HG02840 (cell line): Measurements from ENCODE around the gene TSPAN3.
A peak's percentile ranks its signal among the peaks of the same experiment; 100 is the strongest.

Experiments
- ATAC-seq: cut with Tn5 transposase; IDR thresholded peaks from one replicate; pipeline ENCODE4 v1.9.1; 2021; ENCODE audit warnings: mild to moderate bottlenecking, moderate library complexity, moderate number of reproducible peaks; ENCODE audit not compliant: unreplicated experiment, low FRiP score

The TSPAN3 gene

GRCh38 chr15:77012868-77013267 lies 58.0 kb downstream of the TSPAN3 start:
- ATAC-seq = no peak

GRCh38 chr15:77012117-77012712 lies 58.7 kb downstream of the TSPAN3 start:
- ATAC-seq = no peak

GRCh38 chr15:77010857-77011256 lies 60.1 kb downstream of the TSPAN3 start:
- ATAC-seq = no peak

- ATAC-seq = no peak
Observed at GRCh38 chr15:77010312-77010686, 60.6 kb downstream of the TSPAN3 start.

- no peak for ATAC-seq
Observed at GRCh38 chr15:77009646-77010311, 61.1 kb downstream of the TSPAN3 start.

DNA sequence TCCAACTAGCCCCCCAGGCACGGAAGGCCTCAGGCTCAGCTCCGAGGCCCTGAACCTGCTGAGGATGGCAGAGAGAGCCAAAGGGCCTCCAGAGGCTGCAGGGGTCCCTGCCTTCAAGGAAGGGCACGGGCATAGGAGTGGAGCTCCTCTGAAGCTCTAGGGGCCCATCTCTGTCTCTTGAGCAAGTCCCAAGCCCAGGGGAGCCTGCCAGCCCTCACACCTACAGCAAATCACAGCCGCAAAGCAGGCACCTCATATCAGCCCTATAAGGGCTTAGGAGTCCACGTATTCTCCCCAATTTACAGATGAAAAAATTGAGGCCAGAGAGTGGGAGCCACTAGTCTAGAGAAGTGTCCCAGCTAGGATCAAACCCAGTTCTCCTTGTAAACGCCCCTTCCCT lies 61.7 kb downstream of the TSPAN3 start:
- no peak for ATAC-seq

GRCh38 chr15:77004189-77004588 lies 66.7 kb downstream of the TSPAN3 start:
- no peak for ATAC-seq

DNA sequence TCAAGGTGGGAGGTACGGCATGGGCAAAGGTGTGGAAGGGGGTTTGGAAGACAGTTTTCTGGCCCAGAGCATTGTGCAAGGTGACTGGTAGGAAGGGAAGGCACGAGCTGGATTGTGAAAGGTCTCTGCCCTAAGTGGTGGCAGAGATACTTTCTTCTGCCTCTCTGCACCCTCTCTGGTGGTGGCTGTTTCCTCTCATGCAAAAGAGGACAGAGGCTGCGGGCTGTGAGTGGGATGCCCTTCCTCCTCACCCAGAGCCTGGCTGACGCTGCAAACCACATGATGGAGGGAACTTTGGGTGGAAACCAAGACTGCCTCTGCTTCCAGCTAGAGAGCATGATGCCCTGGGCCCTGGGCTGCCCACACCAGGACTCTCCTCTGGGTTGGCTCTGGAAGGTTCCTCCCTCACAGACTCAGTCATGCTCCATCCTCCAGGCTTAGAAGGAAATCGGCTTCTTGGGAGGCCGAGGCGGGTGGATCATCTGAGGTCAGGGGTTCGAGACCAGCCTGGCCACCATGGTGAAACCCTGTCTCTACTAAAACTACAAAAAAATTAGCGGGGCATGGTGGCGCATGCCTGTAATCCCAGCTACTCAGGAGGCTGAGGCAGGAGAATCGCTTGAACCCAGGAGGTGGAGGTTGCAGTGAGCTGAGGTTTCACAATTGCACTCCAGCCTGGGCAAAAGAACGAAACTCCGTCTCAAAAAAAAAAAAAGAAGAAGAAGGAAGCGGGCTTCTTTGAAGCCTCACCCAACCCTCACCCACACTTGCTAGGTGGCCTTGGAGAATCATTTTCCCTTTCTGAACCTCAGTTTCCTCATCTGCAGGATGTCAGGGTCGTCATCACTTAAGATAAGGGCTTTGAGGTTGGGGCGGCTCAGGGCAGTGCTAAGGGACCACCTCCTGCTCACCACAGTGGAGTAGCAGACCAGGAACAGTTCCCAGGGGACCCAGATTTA lies 67.7 kb downstream of the TSPAN3 start:
- peak; percentile 68 for ATAC-seq

GRCh38 chr15:77002436-77002835 lies 68.5 kb downstream of the TSPAN3 start:
- no peak for ATAC-seq

- ATAC-seq = no peak
Observed at GRCh38 chr15:77001966-77002365, 68.9 kb downstream of the TSPAN3 start.

- ATAC-seq = no peak
Observed at GRCh38 chr15:77001351-77001750, 69.6 kb downstream of the TSPAN3 start.

- no peak for ATAC-seq
Observed at GRCh38 chr15:76999996-77000395, 70.9 kb downstream of the TSPAN3 start.

DNA sequence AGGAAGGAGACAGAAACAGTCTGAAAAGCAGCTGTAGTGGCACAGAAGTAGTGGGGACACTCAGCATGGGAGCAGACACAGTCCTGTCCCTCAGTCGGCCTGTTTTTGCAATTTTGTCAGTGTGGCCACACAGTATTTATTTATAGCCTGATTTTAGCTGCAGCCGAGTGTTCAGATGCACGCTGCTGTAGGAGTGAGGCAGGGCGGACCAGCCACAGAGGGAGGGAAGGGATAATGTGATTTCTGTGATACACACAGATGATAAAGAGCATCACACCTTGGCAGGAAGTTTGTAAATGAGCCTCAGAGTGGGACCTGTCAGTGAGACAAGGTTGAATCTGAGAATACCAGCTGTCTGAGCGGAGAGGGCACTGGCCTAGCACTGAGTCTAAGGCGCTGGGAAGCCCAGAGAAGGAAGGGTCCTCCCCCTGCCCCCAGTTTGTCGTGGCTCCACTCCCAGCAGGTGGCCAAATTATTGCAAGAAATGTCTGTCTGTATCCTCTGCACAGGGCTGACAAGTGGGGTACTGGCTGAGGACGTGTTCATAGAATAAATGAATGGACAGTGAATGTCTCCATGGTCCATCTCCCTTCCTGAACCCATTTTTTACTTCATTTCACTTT lies 72.1 kb downstream of the TSPAN3 start:
- ATAC-seq = no peak

DNA sequence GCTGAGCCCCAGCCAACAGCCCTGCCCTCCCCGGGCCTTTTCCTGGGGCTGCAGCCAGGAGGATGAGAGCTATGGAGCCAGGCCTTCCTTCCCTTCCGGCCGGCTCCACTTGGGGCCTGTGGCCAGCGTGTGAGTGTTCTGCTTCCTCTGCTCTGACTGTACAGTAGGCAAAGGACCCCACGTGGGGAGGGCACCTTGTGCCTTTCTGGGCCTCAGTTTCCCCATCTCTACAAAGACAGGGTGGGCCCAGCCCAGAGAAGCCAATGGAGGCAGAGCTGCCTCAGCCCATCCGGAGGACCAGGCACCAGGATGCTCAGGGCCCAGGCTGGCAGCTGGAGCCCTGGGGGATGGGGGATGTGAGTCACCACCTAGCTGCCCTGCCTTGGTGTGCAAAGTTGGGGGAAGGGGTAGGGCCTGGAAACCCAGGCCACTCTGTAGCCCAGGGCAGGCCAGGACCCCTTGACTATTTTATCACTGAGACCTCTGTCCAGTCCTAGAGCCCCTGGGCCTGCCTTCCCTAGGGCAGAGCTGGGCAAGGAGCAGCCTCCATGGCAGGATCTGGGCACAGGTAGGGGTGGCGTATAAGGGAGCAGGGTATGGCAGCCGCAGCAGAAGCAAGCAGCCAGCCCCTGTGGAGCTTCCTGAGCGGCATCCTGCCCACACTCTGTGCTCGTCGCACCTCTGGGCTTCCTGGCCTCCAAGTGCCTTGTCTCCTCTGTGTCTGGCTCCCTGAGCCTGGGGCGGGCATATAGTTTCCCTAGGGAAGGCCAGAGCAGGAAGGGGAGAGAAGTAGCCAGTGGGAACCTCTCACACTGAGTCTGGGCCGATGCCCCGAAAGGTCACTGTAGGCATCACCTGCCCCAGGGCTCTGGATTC lies 74.1 kb downstream of the TSPAN3 start:
- no peak for ATAC-seq

DNA sequence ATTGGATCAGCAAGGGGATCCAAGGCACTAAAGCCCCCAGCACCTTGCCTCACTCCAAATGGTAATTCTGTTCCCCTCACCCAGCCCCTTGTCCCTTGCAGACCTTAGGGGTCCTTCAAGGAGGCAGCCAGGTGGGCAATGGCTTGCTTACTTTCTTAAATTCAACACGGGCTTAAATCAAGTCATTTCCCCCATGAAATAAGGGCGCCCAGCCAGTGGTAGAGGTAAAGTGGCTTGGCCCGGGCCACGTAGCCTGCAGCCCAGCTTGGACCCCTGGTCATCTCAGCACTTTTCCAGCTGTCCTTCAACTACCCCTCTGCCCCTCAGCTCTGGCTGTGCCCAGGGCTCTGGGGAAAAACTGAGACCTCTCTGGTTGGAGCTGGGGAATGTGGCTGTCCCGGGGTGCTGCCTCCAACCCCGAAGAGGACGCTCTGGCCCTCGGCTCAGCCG lies 74.8 kb downstream of the TSPAN3 start:
- no peak for ATAC-seq

- ATAC-seq = no peak
Observed at GRCh38 chr15:76994971-76995945, 75.7 kb downstream of the TSPAN3 start, which contains the start of gene PSTPIP1. TSS of gene PSTPIP1 (plus strand) at chr15:76995126. CDS start at chr15:76995574, 448 bp downstream.

GRCh38 chr15:76994496-76994895 lies 76.4 kb downstream of the TSPAN3 start:
- no peak for ATAC-seq

DNA sequence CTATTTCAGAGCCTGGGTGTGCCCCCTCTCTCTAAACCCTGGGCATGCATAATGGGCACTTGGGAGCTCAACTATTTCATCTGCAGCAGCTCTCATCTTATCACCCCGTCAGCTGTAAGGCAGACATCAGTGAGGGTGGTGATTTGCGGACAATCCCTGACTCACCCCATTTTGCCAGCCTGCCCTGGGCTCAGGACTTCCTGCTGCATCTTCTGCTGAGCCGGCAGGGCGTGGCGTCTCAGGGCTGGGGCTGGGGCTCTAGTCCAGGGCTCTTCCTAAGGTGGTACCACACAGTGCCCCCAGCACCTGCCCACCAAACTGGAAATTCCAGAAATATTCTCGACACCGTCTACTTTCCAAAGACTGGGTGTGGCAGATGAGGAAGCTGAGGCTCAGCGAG lies 76.9 kb downstream of the TSPAN3 start:
- no peak for ATAC-seq
